ENCODE data around the gene BSN. TPM values are rescaled to one million over a fixed set of nuclear protein-coding genes. Genes with fewer than 3 reads are reported as not detected.
"Not testable (repeated sequence)": the region's sequence is repeated elsewhere in the genome, so short reads cannot be mapped to it uniquely, and the experiment has no call there.

Gene BSN
- total RNA-seq, 1 experiment from 2014 or later, result 0.87 TPM

- CTCF ChIA-PET; BruUV-seq (replicated peaks): not testable (repeated sequence)
Measured at GRCh38 chr3:49694409-49695070, 140.3 kb downstream of the BSN start.

GRCh38 chr3:49695350-49696015, 141.2 kb downstream of the BSN start:
- ATAC-seq; H3K27ac ChIP-seq (ENCODE audit: low read length); intact Hi-C loops (cut with micrococcal nuclease; ENCODE audit: unreplicated experiment); H3K4me1 ChIP-seq (ENCODE audit: control insufficient read depth, insufficient read depth, low read length); H3K27me3 ChIP-seq (ENCODE audit: control insufficient read depth, insufficient read depth, low read length); DNase-seq (ENCODE audit: low read depth, low spot score); H3K9me3 ChIP-seq (ENCODE audit: control insufficient read depth, insufficient read depth, low read depth, low read length); CTCF ChIA-PET; POLR2A ChIA-PET; H3K36me3 ChIP-seq (ENCODE audit: control insufficient read depth, insufficient read depth, low read length); H3K4me3 ChIP-seq (ENCODE audit: low read depth in 2 of 2, low read length in 2 of 2); in situ Hi-C loops (cut with HindIII; ENCODE audit: low pct_unique_long_range_greater_than_20kb, low sequenced_read_pairs); BruUV-seq (replicated peaks): not testable (repeated sequence)

More at GRCh38 chr3:49694409-49695070, 140.3 kb downstream of the BSN start:
- H3K4me3 ChIP-seq (ENCODE audit: low read depth in 2 of 2, low read length in 2 of 2); H3K27ac ChIP-seq (ENCODE audit: low read length); H3K27me3 ChIP-seq (ENCODE audit: control insufficient read depth, insufficient read depth, low read length); H3K4me1 ChIP-seq (ENCODE audit: control insufficient read depth, insufficient read depth, low read length); in situ Hi-C loops (cut with HindIII; ENCODE audit: low pct_unique_long_range_greater_than_20kb, low sequenced_read_pairs); POLR2A ChIA-PET; intact Hi-C loops (cut with micrococcal nuclease; ENCODE audit: unreplicated experiment); H3K36me3 ChIP-seq (ENCODE audit: control insufficient read depth, insufficient read depth, low read length); H3K9me3 ChIP-seq (ENCODE audit: control insufficient read depth, insufficient read depth, low read depth, low read length); ATAC-seq; DNase-seq (ENCODE audit: low read depth, low spot score): not testable (repeated sequence)

GRCh38 chr3:49699281-49699979, 145.2 kb downstream of the BSN start:
- ChIA-PET CTCF (no interaction called here), POLR2A (no interaction called here)
- intact Hi-C loops (cut with micrococcal nuclease; ENCODE audit: unreplicated experiment) (no loop called here), in situ Hi-C loops (cut with HindIII; ENCODE audit: low pct_unique_long_range_greater_than_20kb, low sequenced_read_pairs) (no loop called here)
- Histone ChIP-seq H3K36me3 (ENCODE audit: control insufficient read depth, insufficient read depth, low read length) (no peaks in the 10 kb centered on the region), H3K27ac (ENCODE audit: low read length) (no peak overlapping the region), H3K4me3 (ENCODE audit: low read depth in 2 of 2, low read length in 2 of 2) (no peak overlapping the region), H3K4me1 (ENCODE audit: control insufficient read depth, insufficient read depth, low read length) (no peaks in the 10 kb centered on the region), H3K27me3 (ENCODE audit: control insufficient read depth, insufficient read depth, low read length) (no peaks in the 10 kb centered on the region), H3K9me3 (ENCODE audit: control insufficient read depth, insufficient read depth, low read depth, low read length) (no peaks in the 10 kb centered on the region)
- DNase-seq (ENCODE audit: low read depth, low spot score), result no peak
- TF ChIP-seq REST (IDR thresholded peaks at IDR 0.05; ENCODE audit: insufficient read depth in 1 of 2, low read depth in 2 of 2, low read length in 1 of 2), result no peak
- no peak for TF ChIP-seq SIN3A (IDR thresholded peaks at IDR 0.05; ENCODE audit: borderline replicate concordance, insufficient read depth, low read depth, low read length)
- no peak for TF ChIP-seq POLR2AphosphoS5 (IDR thresholded peaks at IDR 0.05; ENCODE audit: low read depth, low read length)
- TF ChIP-seq CTCF (IDR thresholded peaks at IDR 0.05), result no peak
- TF ChIP-seq TCF7L2 (IDR thresholded peaks at IDR 0.05; ENCODE audit: low read depth, low read length), result no peak
- BruUV-seq (replicated peaks), result no TSS peak
- 0 out of 2 replicates have a peak, but pooled peaks have one; percentile 17 for ATAC-seq
